Glutamatergic neuron (in vitro differentiated cells): ENCODE results near the gene ALDH1A1. TPM values are rescaled to one million over a fixed set of nuclear protein-coding genes. Genes with fewer than 3 reads are reported as not detected.

Source experiments
- DNase-seq: peaks from one replicate; pipeline ENCODE4 v3.0.0; 2022
- H3K27ac Mint-ChIP-seq: one replicate; pipeline ENCODE4 v1.8.0; 2020; ENCODE audit warnings: mild to moderate bottlenecking, mixed read lengths, inconsistent platforms; ENCODE audit not compliant: unreplicated experiment
- H3K27me3 Mint-ChIP-seq: one replicate; pipeline ENCODE4 v1.8.0; 2020; ENCODE audit warnings: mild to moderate bottlenecking, moderate library complexity, mixed read lengths, inconsistent platforms; ENCODE audit not compliant: unreplicated experiment
- H3K36me3 Mint-ChIP-seq: one replicate; pipeline ENCODE4 v1.8.0; 2020; ENCODE audit warnings: mild to moderate bottlenecking, mixed read lengths, inconsistent platforms; ENCODE audit not compliant: unreplicated experiment
- H3K4me1 Mint-ChIP-seq: one replicate; pipeline ENCODE4 v1.8.0; 2020; ENCODE audit warnings: mild to moderate bottlenecking, low read depth, mixed read lengths, inconsistent platforms; ENCODE audit not compliant: unreplicated experiment
- H3K4me3 Mint-ChIP-seq: one replicate; pipeline ENCODE4 v1.8.0; 2020; ENCODE audit warnings: mild to moderate bottlenecking, mixed read lengths, inconsistent platforms; ENCODE audit not compliant: unreplicated experiment
- H3K9me3 Mint-ChIP-seq: one replicate; pipeline ENCODE4 v1.8.0; 2020; ENCODE audit warnings: mild to moderate bottlenecking, moderate library complexity, mixed read lengths, inconsistent platforms; ENCODE audit not compliant: unreplicated experiment
- CTCF ChIP-seq: fragments of 200-600 bp; sonication (generic); IDR thresholded peaks from one replicate; pipeline ENCODE4 v1.5.0; 2021; ENCODE audit not compliant: partially characterized antibody, unreplicated experiment
- total RNA-seq: library from RNA; stranded (reverse); fragmentation: NEBNext Ultra II Directional; extraction: Animal tissue kit (Norgen Biotek cat#: 25700); gene quantifications from one replicate; pipeline ENCODE4 v1.2.1, GENCODE V29; 2021; ENCODE audit not compliant: unreplicated experiment

The ALDH1A1 gene
- total RNA-seq, 1 donor from 2014 or later = not detected

- Mint-ChIP-seq H3K4me3 (no peak overlapping the region), H3K9me3 (no peaks in the 10 kb centered on the region), H3K36me3 (no peaks in the 10 kb centered on the region), H3K27me3 (no peaks in the 10 kb centered on the region), H3K27ac (peak overlapping the region; percentile 23), H3K4me1 (peaks cover 8% of the 10 kb centered on the region)
- TF ChIP-seq CTCF = peak; percentile 60
- no peak for DNase-seq
Measured at GRCh38 chr9:72856972-72857623, 95.8 kb downstream of the ALDH1A1 start.

GRCh38 chr9:72855890-72856523 is 96.8 kb downstream of the ALDH1A1 start:
- no peaks in the 10 kb centered on the region for H3K27me3 Mint-ChIP-seq
- peaks cover 3% of the 10 kb centered on the region for H3K9me3 Mint-ChIP-seq
- H3K36me3 Mint-ChIP-seq = no peaks in the 10 kb centered on the region
- no peak for DNase-seq
- H3K27ac Mint-ChIP-seq = no peak overlapping the region
- no peak for TF ChIP-seq CTCF
- peaks cover 8% of the 10 kb centered on the region for H3K4me1 Mint-ChIP-seq
- no peak overlapping the region for H3K4me3 Mint-ChIP-seq

- TF ChIP-seq CTCF = no peak
- Mint-ChIP-seq H3K9me3 (peaks cover 3% of the 10 kb centered on the region), H3K27ac (no peak overlapping the region), H3K4me1 (peaks cover 8% of the 10 kb centered on the region), H3K4me3 (no peak overlapping the region), H3K27me3 (no peaks in the 10 kb centered on the region), H3K36me3 (no peaks in the 10 kb centered on the region)
- DNase-seq = no peak
Measured at GRCh38 chr9:72855321-72855720, 97.5 kb downstream of the ALDH1A1 start.

Other genes with a start within 250 kb of the ALDH1A1 start
- gene ANXA1, start 198.8 kb upstream of the ALDH1A1 start, total RNA-seq = not detected